Upper lobe of left lung (tissue), 6 donors: ENCODE data around the gene HDAC3. TPM values are rescaled to one million over a fixed set of nuclear protein-coding genes. Genes with fewer than 3 reads are reported as not detected.

Source experiments
- ATAC-seq, 2 donors: fragments of 200-7000 bp; cut with Tn5 transposase; one replicate each; pipeline ENCODE4 v1.9.1; 2022; ENCODE audit warnings: mild to moderate bottlenecking in 2 of 2, moderate library complexity in 2 of 2; ENCODE audit not compliant: low FRiP score in 2 of 2
- DNase-seq, 2 donors: peaks; one replicate each; pipeline ENCODE4 v3.0.0-alpha.2; 2019 to 2020
- H3K27ac ChIP-seq, 4 donors: fragments of 200-600 bp; sonication (generic); one replicate each; pipeline ENCODE4 v1.5.1; 2016 to 2019
- H3K27me3 ChIP-seq, 4 donors: fragments of 200-600 bp; sonication (generic); one replicate each; pipeline ENCODE4 v1.5.1; 2017 to 2019
- H3K36me3 ChIP-seq, 4 donors: fragments of 200-600 bp; sonication (generic); one replicate each; pipeline ENCODE4 v1.5.1; 2016 to 2019
- H3K4me1 ChIP-seq, 4 donors: fragments of 200-600 bp; sonication (generic); one replicate each; pipeline ENCODE4 v1.5.1; 2018 to 2019
- H3K4me3 ChIP-seq, 4 donors: fragments of 200-600 bp; sonication (generic); one replicate each; pipeline ENCODE4 v1.5.1; 2017 to 2019; ENCODE audit warnings: mild to moderate bottlenecking in 2 of 4, moderate library complexity in 1 of 4
- H3K9me3 ChIP-seq, 4 donors: fragments of 200-600 bp; sonication (generic); one replicate each; pipeline ENCODE4 v1.5.1; 2018 to 2019
- EP300 ChIP-seq, 4 donors: sonication (generic); formaldehyde crosslinking; IDR thresholded peaks; one replicate each; pipeline ENCODE4 v1.5.1; 2017; ENCODE audit warnings: antibody characterized with exemption in 4 of 4, control low read depth in 2 of 4
- POLR2A ChIP-seq, 4 donors: fragments of 450-650 bp; IDR thresholded peaks; one replicate each; pipeline ENCODE4 v1.5.1; 2016 to 2017; ENCODE audit warnings: antibody characterized with exemption in 4 of 4, mild to moderate bottlenecking in 2 of 4
- POLR2AphosphoS5 ChIP-seq, 2 donors: sonication (generic); formaldehyde crosslinking; IDR thresholded peaks; one replicate each; pipeline ENCODE4 v1.5.1; 2017; ENCODE audit warnings: antibody characterized with exemption in 2 of 2
- WGBS, 2 donors: methylation state at CpG; one replicate each; pipeline ENCODE4 v1.1.5; 2017 to 2018; 5-methylcytosine and 5-hydroxymethylcytosine counted together
- total RNA-seq, 6 donors: library from RNA; depleted of rRNA in 4 of 6; stranded (reverse); fragments of >200 nt in 4 of 6; gene quantifications; one replicate each; pipeline versions ENCODE4 v1.1.0 to v1.2.1, GENCODE V29; 2016 to 2021
- TF ChIP-seq, protein P1 (sequence below), 6 experiments: fragments of 450-650 bp in 4 of 6; fragments of 200-600 bp in 2 of 6; sonication (generic) in 2 of 6; IDR thresholded peaks; one replicate each; pipeline ENCODE4 v1.5.1; 2016 to 2019; ENCODE audit warnings: antibody characterized with exemption in 6 of 6
- donor health status: DM: no; HTN: no; CAD: no; lungs with moderate emphysema.
- donor health status: DM: no; HTN: yes; CAD: no; lungs with severe emphysema.

Gene HDAC3
- total RNA-seq, 6 donors from 2014 or later: 37.2 to 76.5 (median 47.6) TPM

DNA sequence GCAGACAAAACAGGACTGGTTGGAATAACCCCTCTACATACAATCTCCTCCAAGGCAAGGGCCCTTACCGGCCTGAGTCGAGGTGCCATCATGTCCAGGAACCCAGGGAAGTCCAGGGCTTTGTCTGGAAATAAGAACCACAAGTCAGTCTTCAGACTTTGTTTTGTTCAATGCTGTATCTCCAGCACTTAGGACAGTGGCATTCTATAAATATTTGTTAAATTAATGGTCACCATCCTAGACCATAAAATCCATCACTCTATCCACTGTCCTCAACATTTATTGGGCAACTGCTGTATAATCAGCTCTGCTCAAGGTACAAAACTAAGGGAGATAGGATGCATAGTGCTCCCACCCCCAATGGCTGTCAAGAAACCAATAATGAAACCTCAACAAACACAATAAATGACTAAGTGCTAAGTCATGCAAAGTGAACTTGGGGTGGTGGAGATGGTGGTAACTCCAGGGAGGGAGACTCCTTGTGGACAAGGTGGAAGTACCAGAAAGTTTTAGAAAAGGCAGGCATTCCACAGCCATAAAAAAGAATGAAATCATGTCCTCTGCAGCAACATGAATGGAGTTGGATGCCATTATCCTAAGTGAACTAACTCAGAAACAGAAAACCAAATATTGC is 5.1 kb upstream of the HDAC3 start:
- ATAC-seq: no peak
- WGBS, 2 donors: 82 to 93% methylated on average over 2 of the region's 2 CpGs
- peaks cover 0 to 40% (median 16%) of the 10 kb centered on the region in 4 donors for H3K36me3 ChIP-seq

DNA sequence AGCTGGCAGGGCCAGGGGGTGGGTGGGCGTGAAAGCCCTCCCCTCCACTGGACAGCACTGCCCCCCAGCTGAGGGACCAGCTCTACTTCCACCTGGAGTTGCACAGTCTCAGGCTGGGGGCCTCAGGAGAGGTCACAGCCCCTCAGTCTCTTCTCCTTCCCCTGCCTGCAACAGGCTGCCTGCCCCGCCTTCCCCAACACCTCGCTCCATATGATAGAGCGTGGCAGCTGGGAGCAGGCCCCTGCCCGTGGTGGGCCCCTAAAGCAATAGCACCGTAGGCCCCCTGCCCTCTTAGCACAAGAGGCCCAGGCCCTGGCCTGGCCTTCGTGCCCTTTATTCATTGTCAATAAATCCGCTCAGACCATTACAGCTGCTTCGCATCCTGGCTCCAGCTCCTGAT is 4.0 kb upstream of the HDAC3 start:
- H3K27ac ChIP-seq: no peak overlapping the region

More for the DNA sequence above, 5.1 kb upstream of the HDAC3 start:
- H3K9me3 ChIP-seq: no peaks in the 10 kb centered on the region
- H3K27me3 ChIP-seq: no peaks in the 10 kb centered on the region
- TF ChIP-seq EP300 (IDR thresholded peaks at IDR 0.05): no peak
- TF ChIP-seq, protein P1, sequence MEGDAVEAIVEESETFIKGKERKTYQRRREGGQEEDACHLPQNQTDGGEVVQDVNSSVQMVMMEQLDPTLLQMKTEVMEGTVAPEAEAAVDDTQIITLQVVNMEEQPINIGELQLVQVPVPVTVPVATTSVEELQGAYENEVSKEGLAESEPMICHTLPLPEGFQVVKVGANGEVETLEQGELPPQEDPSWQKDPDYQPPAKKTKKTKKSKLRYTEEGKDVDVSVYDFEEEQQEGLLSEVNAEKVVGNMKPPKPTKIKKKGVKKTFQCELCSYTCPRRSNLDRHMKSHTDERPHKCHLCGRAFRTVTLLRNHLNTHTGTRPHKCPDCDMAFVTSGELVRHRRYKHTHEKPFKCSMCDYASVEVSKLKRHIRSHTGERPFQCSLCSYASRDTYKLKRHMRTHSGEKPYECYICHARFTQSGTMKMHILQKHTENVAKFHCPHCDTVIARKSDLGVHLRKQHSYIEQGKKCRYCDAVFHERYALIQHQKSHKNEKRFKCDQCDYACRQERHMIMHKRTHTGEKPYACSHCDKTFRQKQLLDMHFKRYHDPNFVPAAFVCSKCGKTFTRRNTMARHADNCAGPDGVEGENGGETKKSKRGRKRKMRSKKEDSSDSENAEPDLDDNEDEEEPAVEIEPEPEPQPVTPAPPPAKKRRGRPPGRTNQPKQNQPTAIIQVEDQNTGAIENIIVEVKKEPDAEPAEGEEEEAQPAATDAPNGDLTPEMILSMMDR (IDR thresholded peaks at IDR 0.05): no peak
- TF ChIP-seq POLR2A (IDR thresholded peaks at IDR 0.05): no peak
- TF ChIP-seq POLR2AphosphoS5 (IDR thresholded peaks at IDR 0.05): no peak
- H3K4me3 ChIP-seq: no peak overlapping the region
- no peak overlapping the region for H3K27ac ChIP-seq
- DNase-seq: no peak
- peaks cover 10 to 15% (median 11%) of the 10 kb centered on the region in 4 donors for H3K4me1 ChIP-seq

DNA sequence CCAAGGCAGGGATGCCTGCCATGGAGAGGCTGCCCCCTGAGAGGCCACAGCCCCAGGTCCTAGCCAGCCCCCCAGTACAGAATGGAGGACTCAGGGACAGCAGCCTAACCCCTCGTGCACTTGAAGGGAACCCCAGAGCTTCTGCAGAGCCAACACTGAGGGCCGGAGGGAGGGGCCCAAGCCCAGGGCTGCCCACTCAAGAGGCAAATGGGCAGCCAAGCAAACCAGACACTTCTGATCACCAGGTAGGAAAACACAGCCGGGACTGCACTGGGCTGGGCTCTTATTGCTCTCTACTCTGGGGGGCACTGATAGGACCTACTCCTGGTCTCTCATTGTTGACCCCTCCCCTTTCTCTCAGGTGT is 3.4 kb upstream of the HDAC3 start:
- ATAC-seq (no peak), DNase-seq (no peak)
- Histone ChIP-seq H3K36me3 (peaks cover 0 to 22% (median 10%) of the 10 kb centered on the region in 4 donors), H3K4me3 (no peak overlapping the region), H3K4me1 (peaks cover 21 to 28% (median 23%) of the 10 kb centered on the region in 4 donors), H3K27ac (no peak overlapping the region), H3K9me3 (no peaks in the 10 kb centered on the region), H3K27me3 (no peaks in the 10 kb centered on the region)
- 89 to 90% methylated on average over 3 of the region's 3 CpGs for WGBS, 2 donors
- no peak for TF ChIP-seq EP300 (IDR thresholded peaks at IDR 0.05)
- no peak for TF ChIP-seq POLR2AphosphoS5 (IDR thresholded peaks at IDR 0.05)

More for the DNA sequence above, 4.0 kb upstream of the HDAC3 start:
- 90 to 93% methylated on average over 9 of the region's 9 CpGs for WGBS, 2 donors
- no peaks in the 10 kb centered on the region for H3K9me3 ChIP-seq
- TF ChIP-seq POLR2AphosphoS5 (IDR thresholded peaks at IDR 0.05) (no peak), POLR2A (IDR thresholded peaks at IDR 0.05) (no peak), EP300 (IDR thresholded peaks at IDR 0.05) (no peak)
- TF ChIP-seq, protein P1 (IDR thresholded peaks at IDR 0.05): no peak
- DNase-seq: no peak
- H3K4me3 ChIP-seq: no peak overlapping the region
- peaks cover 0 to 29% (median 13%) of the 10 kb centered on the region in 4 donors for H3K36me3 ChIP-seq
- ATAC-seq: no peak
- H3K27me3 ChIP-seq: no peaks in the 10 kb centered on the region
- H3K4me1 ChIP-seq: peaks cover 15 to 22% (median 16%) of the 10 kb centered on the region in 4 donors

DNA sequence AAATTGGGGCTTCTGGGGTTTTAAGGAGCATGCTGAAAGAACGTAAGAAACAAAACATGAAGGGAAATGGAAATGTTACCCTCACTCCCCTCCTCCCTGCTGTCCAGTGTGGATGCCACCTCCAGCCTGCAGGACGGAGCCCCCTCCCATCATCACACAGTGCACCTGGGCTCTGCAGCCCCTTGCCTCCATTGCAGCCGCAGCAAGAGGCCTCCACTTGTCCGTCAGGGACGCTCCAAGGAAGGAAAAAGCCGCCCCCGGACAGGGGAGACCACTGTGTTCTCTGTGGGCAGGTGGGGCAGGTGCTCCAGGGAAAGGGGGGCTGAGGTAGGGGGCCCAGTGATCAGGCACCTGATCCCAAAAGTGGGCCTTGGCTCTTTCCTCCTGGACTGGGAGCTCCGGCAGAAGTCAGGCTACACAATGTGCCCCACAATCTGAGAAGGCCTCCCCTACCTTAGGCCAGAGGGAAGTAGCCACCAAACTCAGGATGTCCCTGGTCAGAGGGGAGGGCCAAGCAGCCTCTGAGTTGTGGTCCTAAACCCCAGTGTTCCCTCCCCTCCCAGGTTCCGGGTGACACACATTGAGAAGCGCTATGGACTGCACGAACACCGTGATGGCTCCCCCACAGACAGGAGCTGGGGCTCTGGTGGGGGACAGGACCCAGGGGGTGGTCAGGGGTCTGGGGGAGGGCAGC is 2.9 kb upstream of the HDAC3 start:
- ATAC-seq: no peak
- no peaks in the 10 kb centered on the region for H3K9me3 ChIP-seq
- H3K4me1 ChIP-seq: peaks cover 27 to 33% (median 28%) of the 10 kb centered on the region in 4 donors
- TF ChIP-seq, protein P1 (IDR thresholded peaks at IDR 0.05): no peak
- H3K36me3 ChIP-seq: peaks cover 0 to 17% (median 8%) of the 10 kb centered on the region in 4 donors
- no peak for DNase-seq
- H3K4me3 ChIP-seq: no peak overlapping the region
- no peaks in the 10 kb centered on the region for H3K27me3 ChIP-seq
- H3K27ac ChIP-seq: no peak overlapping the region
- 89 to 93% methylated on average over 8 to 12 of the region's 12 CpGs for WGBS, 2 donors

DNA sequence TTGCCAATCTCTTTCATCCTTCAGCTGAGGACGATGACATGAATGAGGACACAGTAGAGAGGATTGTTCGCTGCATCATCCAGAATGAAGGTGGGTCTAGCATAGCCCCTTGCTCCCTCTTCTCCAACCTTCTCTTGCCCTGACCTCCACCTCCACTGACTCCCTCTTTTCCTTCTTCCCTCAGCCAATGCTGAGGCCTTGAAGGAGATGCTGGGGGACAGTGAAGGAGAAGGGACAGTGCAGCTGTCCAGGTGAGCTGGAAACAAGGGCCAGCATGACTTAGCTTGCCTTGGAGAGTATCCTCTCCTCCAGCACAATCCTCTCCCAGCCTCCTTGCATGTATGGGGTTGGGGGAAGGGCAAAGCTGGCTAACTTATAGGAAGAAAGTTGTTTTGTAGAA is 2.1 kb upstream of the HDAC3 start:
- H3K27ac ChIP-seq: no peak overlapping the region
- H3K4me3 ChIP-seq: no peak overlapping the region
- no peak for ATAC-seq
- no peaks in the 10 kb centered on the region for H3K27me3 ChIP-seq
- peaks cover 0 to 10% (median 5%) of the 10 kb centered on the region in 4 donors for H3K36me3 ChIP-seq
- peaks cover 28 to 38% (median 33%) of the 10 kb centered on the region in 4 donors for H3K4me1 ChIP-seq
- WGBS, 2 donors: 94 to 98% methylated on average over 2 of the region's 2 CpGs
- DNase-seq: no peak
- no peak for TF ChIP-seq POLR2AphosphoS5 (IDR thresholded peaks at IDR 0.05)
- no peak for TF ChIP-seq POLR2A (IDR thresholded peaks at IDR 0.05)
- TF ChIP-seq, protein P1 (IDR thresholded peaks at IDR 0.05): no peak
- no peaks in the 10 kb centered on the region for H3K9me3 ChIP-seq
